Endothelial cell of hepatic sinusoid (primary cell): Measurements from ENCODE around the gene ABCC3.

ENCODE experiments used
- in situ Hi-C: cut with HindIII; loops from 2 replicates; pipeline ENCODE4 v1.10.0; 2017; ENCODE audit warnings: low sequenced_read_pairs

ABCC3 gene

GRCh38 chr17:50634224-50634914 is at the start of gene ABCC3:
TSS of gene ABCC3 (plus strand) at chr17:50634881. CDS start at chr17:50634937, 56 bp downstream.
- in situ Hi-C loops, result no loop called here

GRCh38 chr17:50585346-50585745 is 49.3 kb upstream of the ABCC3 start:
- in situ Hi-C loops, result no loop called here

- in situ Hi-C loops, result no loop called here
Observed at GRCh38 chr17:50585891-50586290, 48.8 kb upstream of the ABCC3 start.

GRCh38 chr17:50586421-50587247 is 48.0 kb upstream of the ABCC3 start:
- in situ Hi-C loops, result no loop called here

- in situ Hi-C loops, result no loop called here
Observed at GRCh38 chr17:50587571-50587970, 47.1 kb upstream of the ABCC3 start.

- in situ Hi-C loops, result no loop called here
Observed at GRCh38 chr17:50588391-50589049, 46.2 kb upstream of the ABCC3 start.

- in situ Hi-C loops, result no loop called here
Observed at GRCh38 chr17:50589095-50589705, 45.5 kb upstream of the ABCC3 start.

GRCh38 chr17:50590946-50591737 is 43.5 kb upstream of the ABCC3 start:
- in situ Hi-C loops, result loop anchor here (5.0 kb wide), 1 partner anchor 36 kb away; no protein-coding TSS in a partner anchor

GRCh38 chr17:50593321-50593720 is 41.4 kb upstream of the ABCC3 start:
- in situ Hi-C loops, result loop anchor here (5.0 kb wide), 1 partner anchor 34 kb away; no protein-coding TSS in a partner anchor

- in situ Hi-C loops, result loop anchor here (5.0 kb wide), 1 partner anchor 33 kb away; no protein-coding TSS in a partner anchor
Observed at GRCh38 chr17:50594128-50594823, 40.4 kb upstream of the ABCC3 start.

- in situ Hi-C loops, result loop anchor here (5.0 kb wide), 1 partner anchor 32 kb away; no protein-coding TSS in a partner anchor
Observed at GRCh38 chr17:50594892-50595291, 39.8 kb upstream of the ABCC3 start.

- in situ Hi-C loops, result no loop called here
Observed at GRCh38 chr17:50596191-50597037, 38.3 kb upstream of the ABCC3 start.

- in situ Hi-C loops, result no loop called here
Observed at GRCh38 chr17:50598487-50598886, 36.2 kb upstream of the ABCC3 start.

- in situ Hi-C loops, result no loop called here
Observed at GRCh38 chr17:50599606-50600005, 35.1 kb upstream of the ABCC3 start.

GRCh38 chr17:50601823-50602375 is 32.8 kb upstream of the ABCC3 start:
- in situ Hi-C loops, result no loop called here

- in situ Hi-C loops, result no loop called here
Observed at GRCh38 chr17:50602836-50603235, 31.8 kb upstream of the ABCC3 start.

- in situ Hi-C loops, result no loop called here
Observed at GRCh38 chr17:50603340-50603739, 31.3 kb upstream of the ABCC3 start.

GRCh38 chr17:50604513-50604912 is 30.2 kb upstream of the ABCC3 start:
- in situ Hi-C loops, result no loop called here
